GM15510 (cell line): ENCODE results near the gene PHLPP1.

ENCODE experiments used
- POLR2A ChIP-seq: IDR thresholded peaks from 3 replicates; pipeline ENCODE4 v1.6.1; 2011; ENCODE audit warnings: borderline replicate concordance; ENCODE audit not compliant: insufficient read length; ENCODE audit errors: extremely low read depth

The PHLPP1 gene

GRCh38 chr18:62938006-62938405 lies 222.7 kb downstream of the PHLPP1 start:
- TF ChIP-seq POLR2A, result no peak

GRCh38 chr18:62938487-62938886 lies 223.1 kb downstream of the PHLPP1 start:
- TF ChIP-seq POLR2A, result no peak

- TF ChIP-seq POLR2A, result no peak
Measured at GRCh38 chr18:62939433-62939832, 224.1 kb downstream of the PHLPP1 start.

GRCh38 chr18:62939926-62940325 lies 224.6 kb downstream of the PHLPP1 start:
- TF ChIP-seq POLR2A, result no peak

- TF ChIP-seq POLR2A, result no peak
Measured at GRCh38 chr18:62942578-62942977, 227.2 kb downstream of the PHLPP1 start.

- no peak for TF ChIP-seq POLR2A
Measured at GRCh38 chr18:62944454-62944853, 229.1 kb downstream of the PHLPP1 start.

- no peak for TF ChIP-seq POLR2A
Measured at GRCh38 chr18:62948788-62949187, 233.4 kb downstream of the PHLPP1 start.

- TF ChIP-seq POLR2A, result no peak
Measured at GRCh38 chr18:62950246-62950645, 234.9 kb downstream of the PHLPP1 start.

GRCh38 chr18:62952807-62953206 lies 237.5 kb downstream of the PHLPP1 start:
- no peak for TF ChIP-seq POLR2A

- no peak for TF ChIP-seq POLR2A
Measured at GRCh38 chr18:62953663-62954062, 238.3 kb downstream of the PHLPP1 start.

- no peak for TF ChIP-seq POLR2A
Measured at GRCh38 chr18:62954366-62954765, 239.0 kb downstream of the PHLPP1 start.

- no peak for TF ChIP-seq POLR2A
Measured at GRCh38 chr18:62957885-62958472, 242.6 kb downstream of the PHLPP1 start.

- TF ChIP-seq POLR2A, result no peak
Measured at GRCh38 chr18:62959481-62959880, 244.1 kb downstream of the PHLPP1 start.

GRCh38 chr18:62963507-62963906 lies 248.2 kb downstream of the PHLPP1 start:
- TF ChIP-seq POLR2A, result no peak

- TF ChIP-seq POLR2A, result no peak
Measured at GRCh38 chr18:62964432-62964831, 249.1 kb downstream of the PHLPP1 start.

GRCh38 chr18:62967089-62967488 lies 251.7 kb downstream of the PHLPP1 start:
- no peak for TF ChIP-seq POLR2A

GRCh38 chr18:62973689-62974088 lies 258.3 kb downstream of the PHLPP1 start:
- no peak for TF ChIP-seq POLR2A

- TF ChIP-seq POLR2A, result no peak
Measured at GRCh38 chr18:62974388-62974787, 259.0 kb downstream of the PHLPP1 start.

GRCh38 chr18:62974928-62975675 lies 259.8 kb downstream of the PHLPP1 start:
- no peak for TF ChIP-seq POLR2A
